K562 (cell line): Measurements from ENCODE around the gene FABP7. TPM values are rescaled to one million over a fixed set of nuclear protein-coding genes. Genes with fewer than 3 reads are reported as not detected.
A peak's percentile ranks its signal among the peaks of the same experiment; 100 is the strongest.

Source experiments
- ARID1B ChIP-seq: fragments of 450-650 bp; IDR thresholded peaks from 2 replicates; pipeline ENCODE4 v1.6.1; 2016; ENCODE audit warnings: antibody characterized with exemption, mild to moderate bottlenecking, inconsistent platforms
- CAMTA2 ChIP-seq: fragments of 250-450 bp; sonication (Bioruptor Pico); conservative IDR thresholded peaks from 2 replicates; pipeline ENCODE4 v1.5.1; 2022
- CTBP1 ChIP-seq: fragments of 450-650 bp; IDR thresholded peaks from 2 replicates; pipeline ENCODE4 v1.6.1; 2016; ENCODE audit warnings: borderline replicate concordance
- EGR1 ChIP-seq: fragments of 450-650 bp; conservative IDR thresholded peaks from 2 replicates; pipeline ENCODE4 v1.6.1; 2017; ENCODE audit warnings: mild to moderate bottlenecking
- ETV6 ChIP-seq, 3 experiments: fragments of 150-350 bp in 1 of 3; sonication (generic) in 1 of 3; formaldehyde crosslinking in 1 of 3; IDR thresholded peaks; 2 replicates each; pipeline versions ENCODE4 v1.6.1 to v1.8.0; 2014 to 2022; ENCODE audit warnings: borderline replicate concordance in 2 of 3, low read depth in 2 of 3, antibody characterized with exemption in 1 of 3, low read length in 1 of 3, mild to moderate bottlenecking in 1 of 3, missing genetic modification reagents in 1 of 3
- FOXK2 ChIP-seq, 2 experiments: fragments of 450-650 bp; IDR thresholded peaks in 1 of 2; conservative IDR thresholded peaks in 1 of 2; 2 replicates each; pipeline ENCODE4 v1.6.1; 2016; ENCODE audit warnings: low read depth in 2 of 2, mild to moderate bottlenecking in 1 of 2
- FOXM1 ChIP-seq, 2 experiments: fragments of 450-650 bp in 1 of 2; sonication (generic) in 1 of 2; formaldehyde crosslinking in 1 of 2; IDR thresholded peaks; 2 replicates each; pipeline versions ENCODE4 v1.6.1 to v1.9.0; 2017 to 2022; ENCODE audit warnings: low read depth in 2 of 2, mild to moderate bottlenecking in 2 of 2, missing genetic modification reagents in 1 of 2, moderate library complexity in 1 of 2
- HDAC8 ChIP-seq: fragments of 450-650 bp; IDR thresholded peaks from 2 replicates; pipeline ENCODE4 v1.6.1; 2016; ENCODE audit warnings: mild to moderate bottlenecking, missing genetic modification characterization, moderate library complexity, missing compliant biosample characterization
- JUND ChIP-seq, 2 experiments: IDR thresholded peaks; 2 replicates in 1 of 2; 3 replicates in 1 of 2; pipeline ENCODE4 v1.6.1; 2011; ENCODE audit warnings: borderline replicate concordance in 2 of 2, low read depth in 2 of 2, low read length in 2 of 2, improper control_type of control experiment in 1 of 2, missing biosample characterization in 1 of 2, missing genetic modification characterization in 1 of 2, missing genetic modification reagents in 1 of 2
- LARP7 ChIP-seq: fragments of 450-650 bp; IDR thresholded peaks from 2 replicates; pipeline ENCODE4 v1.6.1; 2016
- PHF20 ChIP-seq: fragments of 450-650 bp; IDR thresholded peaks from 2 replicates; pipeline ENCODE4 v1.6.1; 2018; ENCODE audit not compliant: partially characterized antibody
- POLR2A ChIP-seq: fragments of 450-650 bp; conservative IDR thresholded peaks from 2 replicates; pipeline ENCODE4 v1.6.1; 2016
- RAD51 ChIP-seq: fragments of 450-650 bp; IDR thresholded peaks from 2 replicates; pipeline ENCODE4 v1.7.1; 2016; ENCODE audit warnings: low read depth, mild to moderate bottlenecking, borderline replicate concordance
- RBBP5 ChIP-seq: fragments of 200-600 bp; sonication (generic); IDR thresholded peaks from 2 replicates; pipeline ENCODE4 v1.6.1; 2012; ENCODE audit warnings: borderline replicate concordance, mild to moderate bottlenecking, low read length, control low read depth, inconsistent platforms; ENCODE audit not compliant: insufficient read depth, poor library complexity, severe bottlenecking
- ZBTB7A ChIP-seq: IDR thresholded peaks from 2 replicates; pipeline ENCODE4 v1.6.1; 2011; ENCODE audit warnings: low read depth, mild to moderate bottlenecking, low read length, moderate library complexity, borderline replicate concordance; ENCODE audit not compliant: control insufficient read depth
- ZNF280B ChIP-seq: fragments of 250-450 bp; sonication (Bioruptor Pico); IDR thresholded peaks from 2 replicates; pipeline ENCODE4 v1.5.1; 2021; ENCODE audit warnings: mild to moderate bottlenecking
- ZNF436 ChIP-seq: fragments of 250-450, 450-650 bp; sonication (Bioruptor Pico); formaldehyde crosslinking; IDR thresholded peaks from 2 replicates; pipeline ENCODE4 v1.7.0; 2020; ENCODE audit warnings: mild to moderate bottlenecking
- polyA plus RNA-seq, 8 experiments: library from polyadenylated mRNA; depleted of rRNA in 4 of 8; stranded (reverse) in 5 of 8; unstranded in 3 of 8; fragments of >200 nt; fragmentation: Nextera tagmentation in 2 of 8; fragmentation: Illumina TruSeq in 1 of 8; extraction: Ambion mirVana in 2 of 8; extraction: Trizol in 1 of 8; gene quantifications; 2 replicates each; pipeline versions ENCODE4 v1.2.1 to v1.2.3, GENCODE V29; 2011 to 2014; ENCODE audit warnings: inconsistent platforms in 1 of 8, missing spikeins in 1 of 8
- total RNA-seq, 7 experiments: library from RNA; depleted of rRNA in 6 of 7; stranded (reverse); fragments of >200 nt in 6 of 7; fragmentation: Illumina TruSeq in 2 of 7; extraction: Trizol in 2 of 7; gene quantifications; 2 replicates each; pipeline versions ENCODE4 v1.2.1 to v1.2.3, GENCODE V29; 2011 to 2021; ENCODE audit warnings: low replicate concordance in 1 of 7
- TF ChIP-seq, protein P1 (sequence below): fragments of 250-450 bp; sonication (Bioruptor Pico); IDR thresholded peaks from 2 replicates; pipeline ENCODE4 v1.4.0; 2020; ENCODE audit warnings: borderline replicate concordance
- TF ChIP-seq, protein P2 (sequence below): fragments of 450-650 bp; formaldehyde crosslinking; IDR thresholded peaks from 2 replicates; pipeline ENCODE4 v1.4.0; 2020; ENCODE audit warnings: mild to moderate bottlenecking, mixed read lengths

Gene FABP7
- total and polyA plus RNA-seq, 9 of the 15 experiments (the other 6 are each of a cell fraction or from before 2014, with no cell fraction given): 0.07 to 0.14 TPM; not detected in 7

GRCh38 chr6:122789182-122790027 is 9.9 kb downstream of the FABP7 start, which contains the start of gene SMPDL3A (continued):
- TF ChIP-seq, protein P1, sequence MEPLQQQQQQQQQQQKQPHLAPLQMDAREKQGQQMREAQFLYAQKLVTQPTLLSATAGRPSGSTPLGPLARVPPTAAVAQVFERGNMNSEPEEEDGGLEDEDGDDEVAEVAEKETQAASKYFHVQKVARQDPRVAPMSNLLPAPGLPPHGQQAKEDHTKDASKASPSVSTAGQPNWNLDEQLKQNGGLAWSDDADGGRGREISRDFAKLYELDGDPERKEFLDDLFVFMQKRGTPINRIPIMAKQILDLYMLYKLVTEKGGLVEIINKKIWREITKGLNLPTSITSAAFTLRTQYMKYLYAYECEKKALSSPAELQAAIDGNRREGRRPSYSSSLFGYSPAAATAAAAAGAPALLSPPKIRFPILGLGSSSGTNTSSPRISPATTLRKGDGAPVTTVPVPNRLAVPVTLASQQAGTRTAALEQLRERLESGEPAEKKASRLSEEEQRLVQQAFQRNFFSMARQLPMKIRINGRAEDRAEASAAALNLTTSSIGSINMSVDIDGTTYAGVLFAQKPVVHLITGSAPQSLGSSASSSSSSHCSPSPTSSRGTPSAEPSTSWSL: no peak
- TF ChIP-seq HDAC8 (tag) (no peak), ZNF436 (no peak), ZNF280B (no peak), POLR2A (0 out of 2 replicates have a peak, but pooled peaks have one; percentile 31), RBBP5 (peak; percentile 35), ARID1B (no peak), CAMTA2 (CRISPR knock-in tag) (no peak), ZBTB7A (peak; percentile 58; the same call in 1 of the 2 replicates), JUND (IDR thresholded peaks at IDR 0.05; ENCODE audit: borderline replicate concordance, low read depth, low read length) (no peak), JUND (tag; IDR thresholded peaks at IDR 0.05; ENCODE audit: borderline replicate concordance, low read depth, low read length) (no peak), CTBP1 (peak; percentile 40; the same call in 1 of the 2 replicates), FOXK2 (conservative IDR thresholded peaks at IDR 0.05 in 1 of 2, IDR thresholded peaks at IDR 0.05 in 1 of 2; ENCODE audit: low read depth in 2 of 2) (peak; percentile 69 to 74), EGR1 (peak; percentile 28; the same call in 1 of the 2 replicates), FOXM1 (IDR thresholded peaks at IDR 0.05; ENCODE audit: low read depth) (no peak), FOXM1 (CRISPR knock-in tag; IDR thresholded peaks at IDR 0.05; ENCODE audit: low read depth) (no peak), PHF20 (peak; percentile 12), RAD51 (peak; percentile 22; the same call in 1 of the 2 replicates), ETV6 (IDR thresholded peaks at IDR 0.05; ENCODE audit: borderline replicate concordance in 1 of 2, low read depth in 2 of 2, low read length in 1 of 2) (no peak), ETV6 (CRISPR knock-in tag; IDR thresholded peaks at IDR 0.05; ENCODE audit: borderline replicate concordance) (no peak), LARP7 (no peak)
- TF ChIP-seq, protein P2, sequence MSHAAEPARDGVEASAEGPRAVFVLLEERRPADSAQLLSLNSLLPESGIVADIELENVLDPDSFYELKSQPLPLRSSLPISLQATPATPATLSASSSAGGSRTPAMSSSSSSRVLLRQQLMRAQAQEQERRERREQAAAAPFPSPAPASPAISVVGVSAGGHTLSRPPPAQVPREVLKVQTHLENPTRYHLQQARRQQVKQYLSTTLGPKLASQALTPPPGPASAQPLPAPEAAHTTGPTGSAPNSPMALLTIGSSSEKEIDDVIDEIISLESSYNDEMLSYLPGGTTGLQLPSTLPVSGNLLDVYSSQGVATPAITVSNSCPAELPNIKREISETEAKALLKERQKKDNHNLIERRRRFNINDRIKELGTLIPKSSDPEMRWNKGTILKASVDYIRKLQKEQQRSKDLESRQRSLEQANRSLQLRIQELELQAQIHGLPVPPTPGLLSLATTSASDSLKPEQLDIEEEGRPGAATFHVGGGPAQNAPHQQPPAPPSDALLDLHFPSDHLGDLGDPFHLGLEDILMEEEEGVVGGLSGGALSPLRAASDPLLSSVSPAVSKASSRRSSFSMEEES (CRISPR knock-in tag): peak; percentile 21; the same call in 1 of the 2 replicates
